Panc1 (cell line): ENCODE results near the gene MMP17. TPM values are rescaled to one million over a fixed set of nuclear protein-coding genes. Genes with fewer than 3 reads are reported as not detected.

Experiments used
- ATAC-seq: fragments of 200-7000 bp; cut with Tn5 transposase; 2 replicates; pipeline ENCODE4 v1.9.1; 2020; ENCODE audit warnings: mild to moderate bottlenecking, moderate library complexity
- BruUV-seq: library from RNA; stranded (reverse); fragments of 400-500 nt; replicated peaks from 2 replicates; lab custom pipeline; 2021; lab: Mats Ljungman, UMichigan
- CTCF ChIA-PET: fragments of 300-600 bp; sonication (Branson Sonifier 250); formaldehyde crosslinking; loops from one replicate; lab custom pipeline; 2022; ENCODE audit warnings: antibody characterized with exemption; lab: Charles Lee
- POLR2A ChIA-PET: fragments of 300-600 bp; sonication (Branson Sonifier 250); formaldehyde crosslinking; loops from one replicate; lab custom pipeline; 2022; ENCODE audit warnings: antibody characterized with exemption; lab: Charles Lee
- DNase-seq: peaks from one replicate; pipeline ENCODE4 v3.0.0-alpha.2; 2010; ENCODE audit warnings: low read depth, low spot score
- H3K27ac ChIP-seq: 2 replicates; pipeline ENCODE4 v1.5.1; 2011; ENCODE audit warnings: mild to moderate bottlenecking, low read length, inconsistent platforms
- H3K27me3 ChIP-seq: fragments of 200-500 bp; sonication (Bioruptor generic); 2 replicates; pipeline ENCODE4 v1.6.0; 2014; ENCODE audit warnings: low read length, inconsistent platforms; ENCODE audit not compliant: control insufficient read depth, insufficient read depth
- H3K36me3 ChIP-seq: fragments of 200-500 bp; sonication (Bioruptor generic); 2 replicates; pipeline ENCODE4 v1.5.1; 2014; ENCODE audit warnings: inconsistent platforms, mild to moderate bottlenecking, low read length, moderate library complexity; ENCODE audit not compliant: control insufficient read depth, insufficient read depth
- H3K4me1 ChIP-seq: 2 replicates; pipeline ENCODE4 v1.5.1; 2011; ENCODE audit warnings: inconsistent platforms, mild to moderate bottlenecking, low read length, moderate library complexity; ENCODE audit not compliant: control insufficient read depth, insufficient read depth
- H3K4me3 ChIP-seq, 2 experiments: 2 replicates each; pipeline ENCODE4 v1.5.1; 2011 to 2012; ENCODE audit warnings: low read depth in 2 of 2, low read length in 2 of 2, mild to moderate bottlenecking in 2 of 2, inconsistent platforms in 1 of 2, moderate library complexity in 1 of 2
- H3K9me3 ChIP-seq: fragments of 200-500 bp; sonication (Bioruptor generic); 2 replicates; pipeline ENCODE4 v1.5.1; 2014; ENCODE audit warnings: low read depth, mild to moderate bottlenecking, inconsistent platforms, low read length, moderate library complexity; ENCODE audit not compliant: control insufficient read depth, insufficient read depth
- POLR2AphosphoS5 ChIP-seq: IDR thresholded peaks from 2 replicates; pipeline ENCODE4 v1.6.1; 2012; ENCODE audit warnings: mild to moderate bottlenecking, low read depth, low read length, moderate library complexity
- SIN3A ChIP-seq: IDR thresholded peaks from 2 replicates; pipeline ENCODE4 v1.6.1; 2012; ENCODE audit warnings: low read depth, mild to moderate bottlenecking, low read length, moderate library complexity, borderline replicate concordance; ENCODE audit not compliant: insufficient read depth
- TCF7L2 ChIP-seq: IDR thresholded peaks from 2 replicates; pipeline ENCODE4 v1.6.1; 2011; ENCODE audit warnings: mild to moderate bottlenecking, low read depth, low read length, inconsistent platforms
- in situ Hi-C: cut with HindIII; loops from 2 replicates; pipeline ENCODE4 v1.10.0; 2016; ENCODE audit warnings: low sequenced_read_pairs, low pct_unique_long_range_greater_than_20kb
- intact Hi-C: fragments of 100-400 bp; cut with micrococcal nuclease; formaldehyde crosslinking; loops from one replicate; pipeline ENCODE4 v1.10.0; 2022; ENCODE audit not compliant: unreplicated experiment
- total RNA-seq: library from RNA; stranded (reverse); gene quantifications from one replicate; pipeline ENCODE4 v1.2.1, GENCODE V29; 2021; ENCODE audit not compliant: unreplicated experiment
- TF ChIP-seq, protein P1 (sequence below), 2 experiments: IDR thresholded peaks; 2 replicates each; pipeline ENCODE4 v1.6.1; 2011 to 2012; ENCODE audit warnings: low read depth in 2 of 2, control low read depth in 1 of 2, low read length in 1 of 2, mild to moderate bottlenecking in 1 of 2, moderate library complexity in 1 of 2; ENCODE audit not compliant: insufficient read depth in 1 of 2
- TF ChIP-seq, protein P2 (sequence below): fragments of 450-650 bp; IDR thresholded peaks from 2 replicates; pipeline ENCODE4 v1.5.1; 2017; ENCODE audit warnings: mild to moderate bottlenecking

Gene MMP17
- total RNA-seq, 1 experiment from 2014 or later: 30.0 TPM

DNA sequence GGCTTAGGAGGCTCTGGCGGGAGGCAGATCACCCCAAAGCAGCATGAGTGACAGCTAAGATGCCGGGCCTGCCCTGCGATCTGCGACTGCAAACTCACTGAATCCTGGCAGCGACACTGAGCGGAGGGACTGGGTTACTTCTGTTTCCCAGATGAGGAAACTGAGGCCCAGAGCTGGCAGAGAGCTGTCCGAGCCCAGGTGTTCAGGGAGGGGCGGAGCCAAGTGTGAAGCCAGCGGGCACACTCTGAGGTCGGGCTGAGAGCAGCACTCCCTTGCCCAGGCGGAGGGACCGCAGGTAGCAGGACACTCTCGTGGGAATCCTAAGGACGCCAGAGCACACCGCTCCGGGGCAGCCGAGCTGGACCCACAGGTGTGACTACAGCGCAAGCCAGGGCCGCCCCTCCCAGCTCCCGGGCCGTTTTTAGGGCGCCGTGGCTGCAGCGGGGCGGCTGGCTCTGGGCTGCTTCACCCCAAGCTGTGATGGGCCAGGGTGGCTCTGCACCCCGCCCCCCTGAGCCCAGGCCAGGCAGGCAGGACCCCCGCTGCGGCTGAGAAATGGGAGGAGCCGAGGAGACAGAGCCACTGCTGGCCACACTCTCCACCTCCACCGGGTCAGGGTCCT lies 27.4 kb downstream of the MMP17 start:
- in situ Hi-C loops: no loop called here
- BruUV-seq: no TSS peak
- intact Hi-C loops: no loop called here
- TF ChIP-seq, protein P1, sequence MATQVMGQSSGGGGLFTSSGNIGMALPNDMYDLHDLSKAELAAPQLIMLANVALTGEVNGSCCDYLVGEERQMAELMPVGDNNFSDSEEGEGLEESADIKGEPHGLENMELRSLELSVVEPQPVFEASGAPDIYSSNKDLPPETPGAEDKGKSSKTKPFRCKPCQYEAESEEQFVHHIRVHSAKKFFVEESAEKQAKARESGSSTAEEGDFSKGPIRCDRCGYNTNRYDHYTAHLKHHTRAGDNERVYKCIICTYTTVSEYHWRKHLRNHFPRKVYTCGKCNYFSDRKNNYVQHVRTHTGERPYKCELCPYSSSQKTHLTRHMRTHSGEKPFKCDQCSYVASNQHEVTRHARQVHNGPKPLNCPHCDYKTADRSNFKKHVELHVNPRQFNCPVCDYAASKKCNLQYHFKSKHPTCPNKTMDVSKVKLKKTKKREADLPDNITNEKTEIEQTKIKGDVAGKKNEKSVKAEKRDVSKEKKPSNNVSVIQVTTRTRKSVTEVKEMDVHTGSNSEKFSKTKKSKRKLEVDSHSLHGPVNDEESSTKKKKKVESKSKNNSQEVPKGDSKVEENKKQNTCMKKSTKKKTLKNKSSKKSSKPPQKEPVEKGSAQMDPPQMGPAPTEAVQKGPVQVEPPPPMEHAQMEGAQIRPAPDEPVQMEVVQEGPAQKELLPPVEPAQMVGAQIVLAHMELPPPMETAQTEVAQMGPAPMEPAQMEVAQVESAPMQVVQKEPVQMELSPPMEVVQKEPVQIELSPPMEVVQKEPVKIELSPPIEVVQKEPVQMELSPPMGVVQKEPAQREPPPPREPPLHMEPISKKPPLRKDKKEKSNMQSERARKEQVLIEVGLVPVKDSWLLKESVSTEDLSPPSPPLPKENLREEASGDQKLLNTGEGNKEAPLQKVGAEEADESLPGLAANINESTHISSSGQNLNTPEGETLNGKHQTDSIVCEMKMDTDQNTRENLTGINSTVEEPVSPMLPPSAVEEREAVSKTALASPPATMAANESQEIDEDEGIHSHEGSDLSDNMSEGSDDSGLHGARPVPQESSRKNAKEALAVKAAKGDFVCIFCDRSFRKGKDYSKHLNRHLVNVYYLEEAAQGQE (IDR thresholded peaks at IDR 0.05; ENCODE audit: insufficient read depth in 1 of 2, low read depth in 2 of 2, low read length in 1 of 2): no peak
- TF ChIP-seq POLR2AphosphoS5: no peak; the same call in 1 of the 2 replicates
- TF ChIP-seq, protein P2, sequence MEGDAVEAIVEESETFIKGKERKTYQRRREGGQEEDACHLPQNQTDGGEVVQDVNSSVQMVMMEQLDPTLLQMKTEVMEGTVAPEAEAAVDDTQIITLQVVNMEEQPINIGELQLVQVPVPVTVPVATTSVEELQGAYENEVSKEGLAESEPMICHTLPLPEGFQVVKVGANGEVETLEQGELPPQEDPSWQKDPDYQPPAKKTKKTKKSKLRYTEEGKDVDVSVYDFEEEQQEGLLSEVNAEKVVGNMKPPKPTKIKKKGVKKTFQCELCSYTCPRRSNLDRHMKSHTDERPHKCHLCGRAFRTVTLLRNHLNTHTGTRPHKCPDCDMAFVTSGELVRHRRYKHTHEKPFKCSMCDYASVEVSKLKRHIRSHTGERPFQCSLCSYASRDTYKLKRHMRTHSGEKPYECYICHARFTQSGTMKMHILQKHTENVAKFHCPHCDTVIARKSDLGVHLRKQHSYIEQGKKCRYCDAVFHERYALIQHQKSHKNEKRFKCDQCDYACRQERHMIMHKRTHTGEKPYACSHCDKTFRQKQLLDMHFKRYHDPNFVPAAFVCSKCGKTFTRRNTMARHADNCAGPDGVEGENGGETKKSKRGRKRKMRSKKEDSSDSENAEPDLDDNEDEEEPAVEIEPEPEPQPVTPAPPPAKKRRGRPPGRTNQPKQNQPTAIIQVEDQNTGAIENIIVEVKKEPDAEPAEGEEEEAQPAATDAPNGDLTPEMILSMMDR: no peak
- TF ChIP-seq TCF7L2: no peak
- no peak for TF ChIP-seq SIN3A
- Histone ChIP-seq H3K36me3 (no peaks in the 10 kb centered on the region), H3K9me3 (no peaks in the 10 kb centered on the region), H3K27ac (no peak overlapping the region), H3K4me1 (peaks cover 15% of the 10 kb centered on the region), H3K4me3 (no peak overlapping the region), H3K27me3 (no peaks in the 10 kb centered on the region)
- DNase-seq (no peak), ATAC-seq (no peak)
- ChIA-PET CTCF (no interaction called here), POLR2A (no interaction called here)

DNA sequence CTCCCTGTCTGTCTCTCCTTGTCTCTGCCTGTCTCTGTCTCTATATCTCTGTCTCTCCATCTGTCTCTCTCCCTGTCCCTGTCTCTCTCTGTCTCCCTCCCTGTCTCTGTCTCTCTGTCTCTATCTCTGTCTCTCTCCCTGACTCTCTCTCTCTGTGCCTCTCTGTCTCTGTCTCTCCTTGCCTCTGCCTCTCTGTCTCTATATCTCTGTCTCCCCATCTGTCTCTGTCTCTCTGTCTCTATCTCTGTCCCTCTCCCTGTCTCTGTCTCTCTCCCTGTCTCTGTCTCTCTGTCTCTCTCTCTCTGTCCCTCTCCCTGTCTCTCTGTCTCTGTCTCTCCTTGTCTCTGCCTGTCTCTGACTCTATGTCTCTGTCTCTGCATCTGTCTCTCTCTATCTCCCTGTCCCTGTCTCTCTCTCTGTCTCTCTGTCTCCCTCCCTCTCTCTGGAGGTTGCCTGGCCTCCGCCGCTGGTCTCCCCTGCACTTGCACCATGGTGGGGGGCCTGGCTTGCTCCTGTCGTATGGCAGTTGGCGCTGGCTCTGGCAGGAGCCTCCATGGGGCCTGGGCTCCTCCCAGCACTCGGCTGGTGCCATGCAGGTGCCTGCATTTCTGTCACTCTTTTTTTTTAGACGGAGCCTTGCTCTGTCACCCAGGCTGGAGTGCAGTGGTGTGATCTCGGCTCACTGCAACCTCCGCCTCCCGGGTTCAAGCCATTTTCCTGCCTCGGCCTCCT lies 28.3 kb downstream of the MMP17 start:
- intact Hi-C loops (no loop called here), in situ Hi-C loops (no loop called here)
- no TSS peak for BruUV-seq

More for the DNA sequence above, 28.3 kb downstream of the MMP17 start:
- no peaks in the 10 kb centered on the region for H3K27me3 ChIP-seq
- no peak for DNase-seq
- H3K4me1 ChIP-seq: peaks cover 23% of the 10 kb centered on the region
- CTCF ChIA-PET: no interaction called here
- TF ChIP-seq SIN3A (no peak), TCF7L2 (no peak), POLR2AphosphoS5 (no peak)
- TF ChIP-seq, protein P2: no peak
- TF ChIP-seq, protein P1 (IDR thresholded peaks at IDR 0.05; ENCODE audit: insufficient read depth in 1 of 2, low read depth in 2 of 2, low read length in 1 of 2): no peak
- POLR2A ChIA-PET: no interaction called here
- H3K27ac ChIP-seq: no peak overlapping the region; the same call in 1 of the 2 replicates
- no peak for ATAC-seq
- no peak overlapping the region for H3K4me3 ChIP-seq
- H3K36me3 ChIP-seq: no peaks in the 10 kb centered on the region
- H3K9me3 ChIP-seq: no peaks in the 10 kb centered on the region
